Stomach (tissue), 4 donors: ENCODE data around the gene USP34.

ENCODE experiments used
- EP300 ChIP-seq: sonication (generic); formaldehyde crosslinking; IDR thresholded peaks from one replicate; pipeline ENCODE4 v1.6.1; 2017; ENCODE audit warnings: antibody characterized with exemption
- POLR2A ChIP-seq, 4 donors: fragments of 450-650 bp; IDR thresholded peaks; one replicate each; pipeline ENCODE4 v1.6.1; 2016; ENCODE audit warnings: antibody characterized with exemption in 4 of 4, control low read depth in 2 of 4, mild to moderate bottlenecking in 1 of 4, moderate library complexity in 1 of 4
- POLR2AphosphoS5 ChIP-seq, 3 donors: sonication (generic); formaldehyde crosslinking; IDR thresholded peaks; one replicate each; pipeline ENCODE4 v1.6.1; 2016; ENCODE audit warnings: antibody characterized with exemption in 3 of 3
- TF ChIP-seq, protein P1 (sequence below), 7 experiments: fragments of 450-650 bp in 4 of 7; fragments of 200-600 bp in 3 of 7; sonication (generic) in 3 of 7; IDR thresholded peaks; one replicate each; pipeline ENCODE4 v1.5.1; 2016 to 2019; ENCODE audit warnings: antibody characterized with exemption in 7 of 7, control low read depth in 2 of 7, mild to moderate bottlenecking in 1 of 7

GRCh38 chr2:61151436-61151835 is 319.5 kb downstream of the USP34 start:
- TF ChIP-seq, protein P1, sequence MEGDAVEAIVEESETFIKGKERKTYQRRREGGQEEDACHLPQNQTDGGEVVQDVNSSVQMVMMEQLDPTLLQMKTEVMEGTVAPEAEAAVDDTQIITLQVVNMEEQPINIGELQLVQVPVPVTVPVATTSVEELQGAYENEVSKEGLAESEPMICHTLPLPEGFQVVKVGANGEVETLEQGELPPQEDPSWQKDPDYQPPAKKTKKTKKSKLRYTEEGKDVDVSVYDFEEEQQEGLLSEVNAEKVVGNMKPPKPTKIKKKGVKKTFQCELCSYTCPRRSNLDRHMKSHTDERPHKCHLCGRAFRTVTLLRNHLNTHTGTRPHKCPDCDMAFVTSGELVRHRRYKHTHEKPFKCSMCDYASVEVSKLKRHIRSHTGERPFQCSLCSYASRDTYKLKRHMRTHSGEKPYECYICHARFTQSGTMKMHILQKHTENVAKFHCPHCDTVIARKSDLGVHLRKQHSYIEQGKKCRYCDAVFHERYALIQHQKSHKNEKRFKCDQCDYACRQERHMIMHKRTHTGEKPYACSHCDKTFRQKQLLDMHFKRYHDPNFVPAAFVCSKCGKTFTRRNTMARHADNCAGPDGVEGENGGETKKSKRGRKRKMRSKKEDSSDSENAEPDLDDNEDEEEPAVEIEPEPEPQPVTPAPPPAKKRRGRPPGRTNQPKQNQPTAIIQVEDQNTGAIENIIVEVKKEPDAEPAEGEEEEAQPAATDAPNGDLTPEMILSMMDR (IDR thresholded peaks at IDR 0.05): no peak
- no peak for TF ChIP-seq POLR2AphosphoS5 (IDR thresholded peaks at IDR 0.05)
- TF ChIP-seq POLR2A (IDR thresholded peaks at IDR 0.05): no peak
- no peak for TF ChIP-seq EP300
